Retinal pigment epithelial cell (primary cell): ENCODE results near the gene SRRT.

ENCODE experiments used
- DNase-seq: peaks from one replicate; pipeline ENCODE4 v3.0.0-alpha.2; 2010; ENCODE audit warnings: low read depth
- H3K4me3 ChIP-seq: 2 replicates; pipeline ENCODE4 v1.5.1; 2011; ENCODE audit warnings: mild to moderate bottlenecking, low read length, control low read depth, moderate library complexity
- TF ChIP-seq, protein P1 (sequence below): conservative IDR thresholded peaks from 2 replicates; pipeline ENCODE4 v1.5.1; 2011; ENCODE audit warnings: low read depth, low read length, control low read depth, inconsistent platforms

Gene SRRT

GRCh38 chr7:100865938-100866728 lies 8.8 kb upstream of the SRRT start:
- DNase-seq: no peak
- H3K4me3 ChIP-seq: no peak overlapping the region
- TF ChIP-seq, protein P1, sequence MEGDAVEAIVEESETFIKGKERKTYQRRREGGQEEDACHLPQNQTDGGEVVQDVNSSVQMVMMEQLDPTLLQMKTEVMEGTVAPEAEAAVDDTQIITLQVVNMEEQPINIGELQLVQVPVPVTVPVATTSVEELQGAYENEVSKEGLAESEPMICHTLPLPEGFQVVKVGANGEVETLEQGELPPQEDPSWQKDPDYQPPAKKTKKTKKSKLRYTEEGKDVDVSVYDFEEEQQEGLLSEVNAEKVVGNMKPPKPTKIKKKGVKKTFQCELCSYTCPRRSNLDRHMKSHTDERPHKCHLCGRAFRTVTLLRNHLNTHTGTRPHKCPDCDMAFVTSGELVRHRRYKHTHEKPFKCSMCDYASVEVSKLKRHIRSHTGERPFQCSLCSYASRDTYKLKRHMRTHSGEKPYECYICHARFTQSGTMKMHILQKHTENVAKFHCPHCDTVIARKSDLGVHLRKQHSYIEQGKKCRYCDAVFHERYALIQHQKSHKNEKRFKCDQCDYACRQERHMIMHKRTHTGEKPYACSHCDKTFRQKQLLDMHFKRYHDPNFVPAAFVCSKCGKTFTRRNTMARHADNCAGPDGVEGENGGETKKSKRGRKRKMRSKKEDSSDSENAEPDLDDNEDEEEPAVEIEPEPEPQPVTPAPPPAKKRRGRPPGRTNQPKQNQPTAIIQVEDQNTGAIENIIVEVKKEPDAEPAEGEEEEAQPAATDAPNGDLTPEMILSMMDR: no peak

GRCh38 chr7:100866729-100867039 lies 8.2 kb upstream of the SRRT start:
- no peak for DNase-seq
- TF ChIP-seq, protein P1: no peak
- peak overlapping the region; percentile 92 for H3K4me3 ChIP-seq

DNA sequence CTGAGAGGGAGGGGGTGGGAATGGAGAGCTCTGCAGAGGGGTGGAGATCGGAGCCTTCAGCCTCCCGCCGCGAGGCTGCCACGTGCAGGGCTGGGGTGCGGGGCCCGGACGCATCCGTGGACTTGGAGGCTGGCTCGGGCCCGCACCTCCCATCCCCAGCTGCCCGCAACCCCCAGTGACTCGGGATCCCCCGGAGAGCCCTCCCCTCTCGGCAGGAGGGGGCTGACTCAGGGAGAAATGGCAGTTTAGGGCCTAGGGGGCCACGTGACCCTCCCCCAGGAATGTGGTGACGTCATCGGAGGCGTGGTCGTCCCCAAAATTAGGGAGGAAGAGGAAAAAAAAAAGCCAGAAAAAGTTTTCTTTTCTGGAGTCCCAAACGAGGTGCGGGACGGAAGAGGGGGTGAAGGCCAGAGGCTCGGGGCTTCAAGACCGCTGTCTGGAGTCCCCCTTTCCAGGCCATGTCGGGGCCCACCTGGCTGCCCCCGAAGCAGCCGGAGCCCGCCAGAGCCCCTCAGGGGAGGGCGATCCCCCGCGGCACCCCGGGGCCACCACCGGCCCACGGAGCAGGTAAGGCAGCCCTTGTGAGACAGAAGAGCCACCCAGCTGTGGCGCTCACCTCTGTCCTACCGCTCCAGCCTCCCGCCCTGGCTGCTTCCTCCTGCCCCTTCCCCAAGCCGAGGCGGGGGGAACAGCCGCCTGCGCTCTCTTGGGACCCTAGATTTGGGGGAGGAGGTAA lies 7.7 kb upstream of the SRRT start, which contains the start of gene TRIP6:
TRIP6 (plus strand) TSS at position 348 of the 736 bp plus-strand sequence; CDS start at position 459, 111 bp downstream.
- peak within 1 kb of the TSS; percentile 92 for H3K4me3 ChIP-seq
- TF ChIP-seq, protein P1: no peak
- DNase-seq: peak; percentile 76

DNA sequence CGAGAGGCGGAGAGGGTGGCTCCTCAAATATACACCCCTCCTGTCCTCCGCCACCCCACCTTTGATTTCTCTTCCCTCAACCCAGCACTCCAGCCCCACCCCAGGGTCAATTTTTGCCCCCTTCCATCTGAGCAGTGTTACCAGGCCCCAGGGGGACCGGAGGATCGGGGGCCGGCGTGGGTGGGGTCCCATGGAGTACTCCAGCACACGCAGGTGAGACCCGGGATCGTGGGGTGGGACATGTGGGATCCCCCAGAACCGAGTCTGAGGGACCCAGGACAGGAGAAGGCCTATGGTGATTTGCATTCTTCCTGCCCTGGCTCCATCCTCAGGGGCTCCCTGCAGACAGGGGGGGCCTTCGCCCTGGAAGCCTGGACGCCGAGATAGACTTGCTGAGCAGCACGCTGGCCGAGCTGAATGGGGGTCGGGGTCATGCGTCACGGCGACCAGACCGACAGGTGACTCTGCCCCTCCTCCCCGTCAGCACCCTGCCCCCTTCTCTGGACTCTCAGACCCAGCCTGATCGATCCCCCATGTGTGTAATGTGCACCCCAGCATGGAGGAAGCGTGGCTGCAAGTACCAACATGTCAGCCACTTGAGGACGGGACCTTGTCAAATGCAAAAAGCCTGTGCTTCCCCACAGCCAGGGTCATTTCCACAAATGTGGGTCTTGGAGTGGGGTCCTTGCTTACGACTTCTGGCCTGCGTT lies 7.0 kb upstream of the SRRT start:
- peak overlapping the region; percentile 92 for H3K4me3 ChIP-seq
- TF ChIP-seq, protein P1: no peak
- DNase-seq: no peak

DNA sequence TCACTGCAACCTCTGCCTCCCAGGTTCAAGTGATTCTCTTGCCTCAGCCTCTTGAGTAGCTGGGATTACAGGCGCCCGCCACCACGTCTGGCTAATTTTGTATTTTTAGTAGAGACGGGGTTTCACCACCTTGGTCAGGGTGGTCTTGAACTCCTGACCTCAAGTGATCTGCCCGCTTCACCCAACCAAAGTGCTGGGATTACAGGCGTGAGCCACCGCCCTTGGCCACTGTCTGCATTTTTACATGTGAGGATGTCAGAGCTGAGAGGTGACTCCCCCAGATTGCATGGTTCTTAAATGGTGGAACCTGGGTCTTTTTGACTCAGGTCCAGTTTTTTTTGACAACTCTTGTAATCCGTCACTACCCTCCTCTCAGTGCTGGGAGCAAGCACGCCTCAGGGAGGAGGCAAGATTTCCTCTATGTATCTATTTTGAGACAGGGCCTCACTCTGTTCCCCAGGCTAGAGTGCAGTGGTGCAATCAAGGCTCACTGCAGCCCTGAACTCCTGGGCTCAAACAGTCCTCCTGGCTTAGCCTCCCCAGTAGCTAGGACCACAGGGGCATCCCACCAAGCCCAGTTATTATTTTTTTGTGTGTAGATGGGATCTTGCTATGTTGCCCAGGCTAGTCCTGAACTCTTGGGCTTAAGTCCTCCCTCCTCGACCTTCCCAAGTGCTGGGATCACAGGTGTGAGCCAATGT lies 1.2 kb upstream of the SRRT start:
- TF ChIP-seq, protein P1: no peak
- H3K4me3 ChIP-seq: peak overlapping the region; percentile 90
- DNase-seq: no peak

DNA sequence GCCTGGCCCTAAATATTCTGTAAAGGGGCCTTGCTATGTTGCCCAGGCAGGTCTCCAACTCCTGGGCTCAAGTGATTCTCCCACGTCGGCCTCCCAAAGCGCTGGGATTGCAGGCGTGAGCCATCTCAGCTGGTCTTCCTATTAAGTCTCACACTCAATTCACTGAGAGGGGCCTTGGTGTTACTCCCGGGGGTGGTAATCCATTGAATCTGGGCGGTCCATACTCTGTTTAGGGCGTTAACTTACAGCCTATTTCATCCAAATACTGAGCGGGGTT lies 665 bp upstream of the SRRT start:
- H3K4me3 ChIP-seq: peak overlapping the region; percentile 90
- TF ChIP-seq, protein P1: no peak
- no peak for DNase-seq
